Measurements from ENCODE around the gene GHRHR. TPM values are rescaled to one million over a fixed set of nuclear protein-coding genes. Genes with fewer than 3 reads are reported as not detected.
A peak's percentile ranks its signal among the peaks of the same experiment; 100 is the strongest.

The GHRHR gene
- not detected for total RNA-seq

- no peaks in the 10 kb centered on the region for H3K36me3 ChIP-seq
- no peak within 1 kb of the TSS for H3K4me3 ChIP-seq
- H3K27ac ChIP-seq = no peak within 1 kb of the TSS
- intact Hi-C loops (cut with DNase I) = no loop called here
- H3K27me3 ChIP-seq = peaks cover 0 to 8% (median 0%) of the 10 kb centered on the region in 4 donors
- DNase-seq = no peak
- 93% methylated on average over 7 of the region's 11 CpGs; no CpG with 5 or more reads in 1 of the 2 donors for WGBS, 2 donors
- no peaks in the 10 kb centered on the region for H3K4me1 ChIP-seq
- TF ChIP-seq, protein P1, sequence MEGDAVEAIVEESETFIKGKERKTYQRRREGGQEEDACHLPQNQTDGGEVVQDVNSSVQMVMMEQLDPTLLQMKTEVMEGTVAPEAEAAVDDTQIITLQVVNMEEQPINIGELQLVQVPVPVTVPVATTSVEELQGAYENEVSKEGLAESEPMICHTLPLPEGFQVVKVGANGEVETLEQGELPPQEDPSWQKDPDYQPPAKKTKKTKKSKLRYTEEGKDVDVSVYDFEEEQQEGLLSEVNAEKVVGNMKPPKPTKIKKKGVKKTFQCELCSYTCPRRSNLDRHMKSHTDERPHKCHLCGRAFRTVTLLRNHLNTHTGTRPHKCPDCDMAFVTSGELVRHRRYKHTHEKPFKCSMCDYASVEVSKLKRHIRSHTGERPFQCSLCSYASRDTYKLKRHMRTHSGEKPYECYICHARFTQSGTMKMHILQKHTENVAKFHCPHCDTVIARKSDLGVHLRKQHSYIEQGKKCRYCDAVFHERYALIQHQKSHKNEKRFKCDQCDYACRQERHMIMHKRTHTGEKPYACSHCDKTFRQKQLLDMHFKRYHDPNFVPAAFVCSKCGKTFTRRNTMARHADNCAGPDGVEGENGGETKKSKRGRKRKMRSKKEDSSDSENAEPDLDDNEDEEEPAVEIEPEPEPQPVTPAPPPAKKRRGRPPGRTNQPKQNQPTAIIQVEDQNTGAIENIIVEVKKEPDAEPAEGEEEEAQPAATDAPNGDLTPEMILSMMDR (IDR thresholded peaks at IDR 0.05) = no peak
- TF ChIP-seq POLR2A (IDR thresholded peaks at IDR 0.05) = no peak
- H3K9me3 ChIP-seq = no peaks in the 10 kb centered on the region
These were observed at the start of gene GHRHR for GRCh38 chr7:30963842-30964241. TSS of gene GHRHR (plus strand) at chr7:30963953. CDS start at chr7:30964069, 116 bp downstream.

- peaks cover 5 to 86% (median 29%) of the 10 kb centered on the region in 3 donors for H3K4me1 ChIP-seq
- DNase-seq = no peak
- no peaks in the 10 kb centered on the region for H3K36me3 ChIP-seq
- no peaks in the 10 kb centered on the region for H3K27me3 ChIP-seq
- no peaks in the 10 kb centered on the region for H3K9me3 ChIP-seq
- intact Hi-C loops (cut with DNase I) = no loop called here
- H3K27ac ChIP-seq = peak overlapping the region; percentile 51 to 88 (median 72)
- WGBS, 2 donors = 45% methylated on average over 4 of the region's 4 CpGs; no CpG with 5 or more reads in 1 of the 2 donors
- TF ChIP-seq, protein P1 (IDR thresholded peaks at IDR 0.05) = no peak
- TF ChIP-seq POLR2A (IDR thresholded peaks at IDR 0.05) = no peak
- H3K4me3 ChIP-seq = peak overlapping the region in 3 of 4 donors; percentile 32 to 62 (median 46)
These were observed 49.2 kb upstream of the GHRHR start for GRCh38 chr7:30914596-30914995.

- peak overlapping the region; percentile 51 to 88 (median 72) for H3K27ac ChIP-seq
- H3K4me3 ChIP-seq = peak overlapping the region in 3 of 4 donors; percentile 32 to 62 (median 46)
- no peaks in the 10 kb centered on the region for H3K9me3 ChIP-seq
- no peak for DNase-seq
- H3K4me1 ChIP-seq = peaks cover 8 to 86% (median 28%) of the 10 kb centered on the region in 3 donors
- H3K27me3 ChIP-seq = no peaks in the 10 kb centered on the region
- no peak for TF ChIP-seq POLR2A (IDR thresholded peaks at IDR 0.05)
- TF ChIP-seq, protein P1 (IDR thresholded peaks at IDR 0.05) = no peak
- 77 to 83% methylated on average over 8 of the region's 11 CpGs for WGBS, 2 donors
- intact Hi-C loops (cut with DNase I) = no loop called here
- H3K36me3 ChIP-seq = no peaks in the 10 kb centered on the region
These were observed 48.6 kb upstream of the GHRHR start for GRCh38 chr7:30915005-30915601.

GRCh38 chr7:30915751-30916150, 48.0 kb upstream of the GHRHR start:
- no peaks in the 10 kb centered on the region for H3K27me3 ChIP-seq
- intact Hi-C loops (cut with DNase I) = no loop called here
- peaks cover 11 to 86% (median 30%) of the 10 kb centered on the region in 3 donors for H3K4me1 ChIP-seq
- H3K36me3 ChIP-seq = no peaks in the 10 kb centered on the region
- WGBS, 2 donors = 25 to 45% methylated on average over 1 to 5 of the region's 6 CpGs
- DNase-seq = no peak
- TF ChIP-seq POLR2A (IDR thresholded peaks at IDR 0.05) = no peak
- TF ChIP-seq, protein P1 (IDR thresholded peaks at IDR 0.05) = no peak
- peak overlapping the region in 3 of 4 donors; percentile 32 to 62 (median 46) for H3K4me3 ChIP-seq
- peak overlapping the region; percentile 51 to 88 (median 72) for H3K27ac ChIP-seq
- H3K9me3 ChIP-seq = no peaks in the 10 kb centered on the region

DNA sequence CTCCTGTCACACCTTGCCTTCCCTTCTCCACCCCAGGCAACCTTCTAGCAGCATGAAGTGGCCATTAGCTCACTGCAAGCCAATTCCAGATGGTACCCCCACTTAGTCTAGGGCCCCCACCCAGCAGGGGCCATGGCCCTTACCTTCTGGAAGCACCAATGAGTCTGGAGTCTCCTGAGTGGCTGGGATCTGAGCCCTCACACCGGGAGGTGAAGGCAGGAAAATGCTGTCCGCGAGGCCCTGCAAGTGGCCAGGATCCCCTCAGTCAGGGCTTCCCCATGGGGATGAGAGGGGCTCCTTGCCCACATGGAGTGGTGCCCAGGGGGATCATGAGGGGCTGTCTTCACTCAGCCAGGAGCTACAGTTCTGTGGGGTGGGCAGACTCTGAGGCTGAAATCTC, 47.5 kb upstream of the GHRHR start:
- intact Hi-C loops (cut with DNase I) = no loop called here
- peaks cover 7 to 86% (median 31%) of the 10 kb centered on the region in 3 donors for H3K4me1 ChIP-seq
- peak overlapping the region in 2 of 4 donors; percentile 46 to 62 for H3K4me3 ChIP-seq
- 58 to 83% methylated on average over 2 to 3 of the region's 3 CpGs for WGBS, 2 donors
- no peak for DNase-seq
- H3K27ac ChIP-seq = peak overlapping the region; percentile 51 to 88 (median 72)
- no peaks in the 10 kb centered on the region for H3K36me3 ChIP-seq
- H3K9me3 ChIP-seq = no peaks in the 10 kb centered on the region
- no peaks in the 10 kb centered on the region for H3K27me3 ChIP-seq
- TF ChIP-seq, protein P1 (IDR thresholded peaks at IDR 0.05) = no peak
- TF ChIP-seq POLR2A (IDR thresholded peaks at IDR 0.05) = no peak

All from esophagus squamous epithelium (tissue), 5 donors.